Mesenchymal stem cell (in vitro differentiated cells and primary cell): Measurements from ENCODE around the gene NCAPH2.

Experiments
- DNase-seq: peaks from one replicate; pipeline ENCODE4 v3.0.0-alpha.2; 2013
- H2AFZ ChIP-seq: one replicate; pipeline ENCODE4 v1.6.1; 2013; ENCODE audit warnings: low read depth, mild to moderate bottlenecking, control low read depth, inconsistent platforms, low read length, moderate library complexity
- H2AK5ac ChIP-seq: 2 replicates; pipeline ENCODE4 v1.6.1; 2013; ENCODE audit warnings: low read length, moderate library complexity, mild to moderate bottlenecking, inconsistent platforms; ENCODE audit not compliant: severe bottlenecking
- H2BK120ac ChIP-seq: one replicate; pipeline ENCODE4 v1.6.1; 2013; ENCODE audit warnings: low read depth, mild to moderate bottlenecking, inconsistent platforms, low read length, moderate library complexity
- H2BK12ac ChIP-seq, 2 experiments: one replicate each; pipeline ENCODE4 v1.6.1; 2013; ENCODE audit warnings: inconsistent platforms in 2 of 2, low read length in 2 of 2, mild to moderate bottlenecking in 2 of 2, moderate library complexity in 2 of 2, control low read depth in 1 of 2
- H2BK15ac ChIP-seq: one replicate; pipeline ENCODE4 v1.6.1; 2013; ENCODE audit warnings: mild to moderate bottlenecking, low read depth, inconsistent platforms; ENCODE audit not compliant: poor library complexity, severe bottlenecking
- H2BK5ac ChIP-seq: 2 replicates; pipeline ENCODE4 v1.6.1; 2013; ENCODE audit warnings: low read depth, mild to moderate bottlenecking, low read length, control low read depth, inconsistent platforms; ENCODE audit not compliant: poor library complexity, severe bottlenecking
- H3K14ac ChIP-seq, 2 experiments: one replicate each; pipeline ENCODE4 v1.6.1; 2013; ENCODE audit warnings: inconsistent platforms in 2 of 2, low read length in 2 of 2, control low read depth in 1 of 2, mild to moderate bottlenecking in 1 of 2, moderate library complexity in 1 of 2
- H3K18ac ChIP-seq, 2 experiments: one replicate each; pipeline ENCODE4 v1.6.1; 2013; ENCODE audit warnings: inconsistent platforms in 2 of 2, low read length in 2 of 2, control low read depth in 1 of 2, low read depth in 1 of 2, mild to moderate bottlenecking in 1 of 2
- H3K23ac ChIP-seq, 2 experiments: one replicate each; pipeline ENCODE4 v1.6.1; 2013; ENCODE audit warnings: inconsistent platforms in 2 of 2, low read length in 2 of 2, mild to moderate bottlenecking in 2 of 2, moderate library complexity in 2 of 2, control low read depth in 1 of 2
- H3K27ac ChIP-seq: 2 replicates; pipeline ENCODE4 v1.5.1; 2013; ENCODE audit warnings: mild to moderate bottlenecking, moderate library complexity, low read length, control low read depth, inconsistent platforms; ENCODE audit not compliant: poor library complexity, severe bottlenecking
- H3K27me3 ChIP-seq, 2 experiments: 2 replicates each; pipeline versions ENCODE4 v1.6.1 to v1.7.0; 2013; ENCODE audit warnings: low read length in 2 of 2, mild to moderate bottlenecking in 2 of 2, moderate library complexity in 2 of 2, control low read depth in 1 of 2, inconsistent platforms in 1 of 2; ENCODE audit not compliant: control insufficient read depth in 1 of 2, insufficient read depth in 1 of 2
- H3K36me3 ChIP-seq, 2 experiments: 2 replicates each; pipeline versions ENCODE4 v1.6.1 to v1.7.0; 2013; ENCODE audit warnings: low read length in 2 of 2, control low read depth in 1 of 2, inconsistent platforms in 1 of 2, low read depth in 1 of 2, mild to moderate bottlenecking in 1 of 2; ENCODE audit not compliant: insufficient read depth in 2 of 2, control insufficient read depth in 1 of 2
- H3K4ac ChIP-seq, 2 experiments: one replicate each; pipeline ENCODE4 v1.6.1; 2013; ENCODE audit warnings: inconsistent platforms in 2 of 2, low read length in 2 of 2, mild to moderate bottlenecking in 2 of 2, moderate library complexity in 2 of 2, control low read depth in 1 of 2, low read depth in 1 of 2
- H3K4me1 ChIP-seq: 2 replicates; pipeline ENCODE4 v1.6.1; 2013; ENCODE audit warnings: low read depth, low read length, control low read depth; ENCODE audit not compliant: control insufficient read depth, insufficient read depth
- H3K4me2 ChIP-seq: 2 replicates; pipeline ENCODE4 v1.6.1; 2013; ENCODE audit warnings: low read length, mild to moderate bottlenecking, inconsistent platforms; ENCODE audit not compliant: poor library complexity, severe bottlenecking
- H3K4me3 ChIP-seq, 2 experiments: 2 replicates each; pipeline versions ENCODE4 v1.5.1 to v1.7.0; 2013; ENCODE audit warnings: low read length in 2 of 2, mild to moderate bottlenecking in 2 of 2, control low read depth in 1 of 2, low read depth in 1 of 2; ENCODE audit not compliant: insufficient read depth in 1 of 2
- H3K79me1 ChIP-seq: replicated peaks from 2 replicates; pipeline ENCODE4 v1.6.1; 2013; ENCODE audit warnings: mild to moderate bottlenecking, control low read depth, low read length, inconsistent platforms; ENCODE audit not compliant: poor library complexity, severe bottlenecking
- H3K9ac ChIP-seq: 2 replicates; pipeline ENCODE4 v1.7.0; 2013; ENCODE audit warnings: mild to moderate bottlenecking, low read length, moderate library complexity
- H3K9me3 ChIP-seq: 2 replicates; pipeline ENCODE4 v1.7.0; 2013; ENCODE audit warnings: mild to moderate bottlenecking, low read length; ENCODE audit not compliant: control insufficient read depth
- H4K8ac ChIP-seq: one replicate; pipeline ENCODE4 v1.6.1; 2013; ENCODE audit warnings: inconsistent platforms, mild to moderate bottlenecking, low read length, moderate library complexity
- H4K91ac ChIP-seq: one replicate; pipeline ENCODE4 v1.6.1; 2013; ENCODE audit warnings: mild to moderate bottlenecking, low read length, inconsistent platforms
- WGBS: methylation state at CpG from one replicate; pipeline ENCODE4 v1.1.7; 2013; ENCODE audit warnings: mixed read lengths; 5-methylcytosine and 5-hydroxymethylcytosine counted together

NCAPH2 gene

DNA sequence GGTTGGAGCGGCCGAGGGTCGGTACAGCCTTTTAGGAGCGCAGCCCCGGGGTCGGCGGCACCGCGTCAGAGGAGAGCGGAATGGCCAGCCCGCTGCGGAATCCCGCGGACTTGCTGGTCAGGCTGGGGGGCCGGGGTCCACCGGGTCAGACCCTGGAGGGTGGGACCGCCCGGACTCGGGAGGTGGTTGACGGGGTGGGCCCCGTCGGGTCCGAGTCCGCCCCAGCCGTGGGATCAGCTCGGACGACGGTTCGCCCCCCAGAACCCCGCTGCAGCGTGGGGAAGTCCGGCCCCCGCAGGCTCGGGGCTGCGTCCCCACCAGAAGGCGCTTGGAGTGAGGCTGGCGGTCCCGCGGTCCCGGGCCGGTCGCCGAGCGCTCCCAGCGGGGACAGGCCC lies 27.0 kb upstream of the NCAPH2 start:
- Histone ChIP-seq H3K4me2 (peak overlapping the region; percentile 44), H3K4me3 (peak overlapping the region in 1 of 2 experiments; percentile 52), H3K36me3 (peaks cover 0 to 14% of the 10 kb centered on the region in 2 experiments), H3K9me3 (no peaks in the 10 kb centered on the region), H2BK5ac (no peak overlapping the region), H3K27me3 (peaks cover 23 to 67% of the 10 kb centered on the region in 2 experiments), H2BK15ac (peak overlapping the region; percentile 98), H3K9ac (no peak overlapping the region), H3K4me1 (peaks cover 30% of the 10 kb centered on the region), H2BK120ac (peak overlapping the region; percentile 15), H2AK5ac (no peak overlapping the region), H3K27ac (no peak overlapping the region), H3K23ac (no peak overlapping the region), H3K79me1 (no peaks in the 10 kb centered on the region), H2AFZ (peak overlapping the region; percentile 62), H3K14ac (peak overlapping the region in 1 of 2 experiments; percentile 20), H4K8ac (peak overlapping the region; percentile 82), H3K18ac (peak overlapping the region; percentile 44 to 61), H4K91ac (peak overlapping the region; percentile 79), H2BK12ac (peak overlapping the region in 1 of 2 experiments; percentile 40), H3K4ac (peak overlapping the region in 1 of 2 experiments; percentile 66)
- 19% methylated on average over 27 of the region's 45 CpGs for WGBS
- DNase-seq: no peak

- Histone ChIP-seq H3K27me3 (peaks cover 23 to 71% of the 10 kb centered on the region in 2 experiments), H3K27ac (no peak within 1 kb of the TSS), H2BK120ac (peak within 1 kb of the TSS; percentile 52), H3K4me1 (peaks cover 34% of the 10 kb centered on the region), H2BK5ac (no peak within 1 kb of the TSS), H3K4me3 (peak within 1 kb of the TSS in 1 of 2 experiments; percentile 52), H3K18ac (peak within 1 kb of the TSS; percentile 67 to 88), H3K79me1 (no peaks in the 10 kb centered on the region), H2AK5ac (no peak within 1 kb of the TSS), H3K9ac (no peak within 1 kb of the TSS), H3K23ac (peak within 1 kb of the TSS in 1 of 2 experiments; percentile 54), H4K8ac (peak within 1 kb of the TSS; percentile 82), H2BK12ac (peak within 1 kb of the TSS in 1 of 2 experiments; percentile 67), H3K14ac (peak within 1 kb of the TSS in 1 of 2 experiments; percentile 80), H3K4me2 (peak within 1 kb of the TSS; percentile 44), H2AFZ (peak within 1 kb of the TSS; percentile 73), H3K36me3 (peaks cover 0 to 14% of the 10 kb centered on the region in 2 experiments), H2BK15ac (peak within 1 kb of the TSS; percentile 98), H3K9me3 (no peaks in the 10 kb centered on the region), H4K91ac (peak within 1 kb of the TSS; percentile 79), H3K4ac (peak within 1 kb of the TSS; percentile 62 to 80)
- 3% methylated on average over 30 of the region's 70 CpGs for WGBS
- peak; percentile 38 for DNase-seq
Observed at GRCh38 chr22:50481440-50482106, 26.5 kb upstream of the NCAPH2 start, which contains the start of gene ADM2. Gene ADM2, plus strand, starts transcription at chr22:50481543. Its CDS starts 305 bp downstream, at chr22:50481848.

DNA sequence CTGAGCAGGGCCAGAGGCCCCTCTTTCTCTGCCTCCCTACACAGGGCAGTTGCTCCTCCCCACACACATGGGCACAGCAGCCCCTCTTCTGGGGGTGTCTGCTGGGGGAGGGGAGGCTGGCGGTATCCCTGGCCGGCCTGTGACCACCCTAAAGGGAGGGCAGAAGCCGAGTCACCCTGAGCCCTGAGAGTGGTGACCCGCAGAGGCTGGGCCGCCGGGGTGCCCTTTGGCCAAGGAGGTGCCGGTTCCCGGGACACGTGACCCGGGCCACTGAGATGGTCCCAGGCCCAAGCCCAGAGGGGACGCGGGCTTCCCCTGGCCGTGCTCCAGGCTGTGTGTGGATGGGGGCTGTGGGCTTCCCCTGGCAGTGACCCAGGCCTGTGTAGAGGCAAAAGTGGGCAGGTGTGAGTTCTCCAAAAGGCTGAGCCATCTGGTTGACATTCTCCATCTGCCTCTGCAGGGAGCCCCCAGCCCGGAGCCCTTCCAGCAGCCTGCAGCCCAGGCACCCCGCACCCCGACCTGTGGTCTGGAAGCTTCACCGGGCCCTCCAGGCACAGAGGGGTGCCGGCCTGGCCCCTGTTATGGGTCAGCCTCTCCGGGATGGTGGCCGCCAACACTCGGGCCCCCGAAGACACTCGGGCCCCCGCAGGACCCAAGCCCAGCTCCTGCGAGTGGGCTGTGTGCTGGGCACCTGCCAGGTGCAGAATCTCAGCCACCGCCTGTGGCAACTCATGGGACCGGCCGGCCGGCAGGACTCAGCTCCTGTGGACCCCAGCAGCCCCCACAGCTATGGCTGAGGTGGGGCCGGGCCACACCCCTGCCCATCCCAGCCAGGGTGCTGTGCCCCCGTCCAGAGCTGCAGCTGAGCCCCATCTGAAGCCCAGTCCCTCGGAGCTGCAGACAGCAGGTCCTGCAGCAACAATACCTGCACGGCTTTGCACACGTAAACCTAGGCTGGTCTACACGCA lies 25.6 kb upstream of the NCAPH2 start:
- H3K9ac ChIP-seq: no peak overlapping the region

More for the DNA sequence above, 25.6 kb upstream of the NCAPH2 start:
- no peak overlapping the region for H2AFZ ChIP-seq
- no peaks in the 10 kb centered on the region for H3K79me1 ChIP-seq
- H2BK5ac ChIP-seq: no peak overlapping the region
- peaks cover 0 to 14% of the 10 kb centered on the region in 2 experiments for H3K36me3 ChIP-seq
- DNase-seq: no peak
- peak overlapping the region; percentile 57 to 80 for H3K4ac ChIP-seq
- H4K91ac ChIP-seq: peak overlapping the region; percentile 74
- peak overlapping the region in 1 of 2 experiments; percentile 52 for H3K4me3 ChIP-seq
- no peak overlapping the region for H3K27ac ChIP-seq
- H3K14ac ChIP-seq: peak overlapping the region in 1 of 2 experiments; percentile 80
- peak overlapping the region; percentile 61 for H4K8ac ChIP-seq
- peak overlapping the region; percentile 82 for H2BK15ac ChIP-seq
- H2AK5ac ChIP-seq: no peak overlapping the region
- H3K27me3 ChIP-seq: peaks cover 23 to 79% of the 10 kb centered on the region in 2 experiments
- peak overlapping the region; percentile 4 to 11 for H2BK12ac ChIP-seq
- H3K9me3 ChIP-seq: no peaks in the 10 kb centered on the region
- H3K4me1 ChIP-seq: peaks cover 42% of the 10 kb centered on the region
- H2BK120ac ChIP-seq: peak overlapping the region; percentile 52
- peak overlapping the region; percentile 67 to 88 for H3K18ac ChIP-seq
- WGBS: 87% methylated on average over 35 of the region's 35 CpGs
- peak overlapping the region in 1 of 2 experiments; percentile 54 for H3K23ac ChIP-seq
- H3K4me2 ChIP-seq: peak overlapping the region; percentile 44
